ENCODE results near the gene MACROD1. TPM values are rescaled to one million over a fixed set of nuclear protein-coding genes. Genes with fewer than 3 reads are reported as not detected.

MACROD1 gene
- total and polyA plus RNA-seq, 2 donors (not counting 1 experiment from before 2014, with no cell fraction given): 2.7 to 8.6 TPM

DNA sequence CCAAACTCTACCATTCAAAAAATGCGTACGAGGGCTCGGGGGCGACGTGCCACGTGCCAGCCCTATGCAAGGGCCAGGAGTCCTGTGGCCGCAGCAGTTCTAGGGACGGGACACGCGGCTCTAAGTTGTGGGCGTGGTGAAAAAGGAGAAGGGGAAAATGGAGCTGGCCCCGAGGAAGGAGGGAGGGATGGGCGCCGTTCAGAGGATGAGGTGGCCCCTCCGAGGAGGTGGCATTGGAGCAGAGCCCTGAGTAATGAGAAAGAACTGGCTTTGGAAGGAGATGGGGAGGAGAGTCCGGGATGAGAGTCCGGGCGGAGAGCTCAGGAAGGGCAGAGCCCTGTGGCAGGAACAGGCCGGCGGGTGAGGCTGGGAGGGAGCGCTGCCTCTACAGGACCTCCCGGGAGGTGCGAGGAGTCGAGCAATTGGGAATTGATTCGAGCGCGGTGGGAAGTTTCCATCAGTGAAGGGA lies 158.7 kb downstream of the MACROD1 start:
- Histone ChIP-seq H3K36me3 (replicated peaks in 1 of 2; ENCODE audit: control extremely low read depth in 1 of 2, control insufficient read depth in 1 of 2, extremely low read depth in 1 of 2, insufficient read depth in 2 of 2, low read length in 1 of 2) (no peaks in the 10 kb centered on the region), H3K4me1 (ENCODE audit: control insufficient read depth in 2 of 2, insufficient read depth in 2 of 2, low read length in 2 of 2) (peaks cover 15 to 16% of the 10 kb centered on the region in 2 donors), H3K27me3 (replicated peaks in 1 of 4; ENCODE audit: control extremely low read depth in 1 of 4, control insufficient read depth in 3 of 4, insufficient read depth in 4 of 4, low read length in 3 of 4) (peaks cover 0 to 40% (median 15%) of the 10 kb centered on the region in 4 experiments), H4K20me1 (ENCODE audit: control insufficient read depth, insufficient read depth, low read length, poor library complexity, severe bottlenecking) (no peaks in the 10 kb centered on the region), H3K79me2 (ENCODE audit: control insufficient read depth, insufficient read depth, low read length) (no peaks in the 10 kb centered on the region), H3K9ac (ENCODE audit: low read length) (peak overlapping the region; percentile 69), H3K4me2 (replicated peaks; ENCODE audit: low read depth, low read length, poor library complexity, severe bottlenecking) (peak overlapping the region; percentile 85), H3K4me3 (ENCODE audit: control extremely low read depth in 1 of 5, extremely low read depth in 1 of 5, insufficient read depth in 1 of 5, low read depth in 2 of 5, low read length in 4 of 5) (peak overlapping the region in 2 of 5 experiments; percentile 54 to 62), H2AFZ (ENCODE audit: insufficient read depth, low read depth, low read length, poor library complexity, severe bottlenecking) (peak overlapping the region; percentile 66), H3K27ac (ENCODE audit: low read length in 2 of 2) (no peak overlapping the region), H3K9me3 (ENCODE audit: control extremely low read depth in 1 of 3, control insufficient read depth in 2 of 3, insufficient read depth in 1 of 3, low read length in 2 of 3) (peaks cover 0 to 35% (median 0%) of the 10 kb centered on the region in 3 donors)
- H3K27me3 Mint-ChIP-seq: peaks cover 26% of the 10 kb centered on the region
- TF ChIP-seq, protein P1, sequence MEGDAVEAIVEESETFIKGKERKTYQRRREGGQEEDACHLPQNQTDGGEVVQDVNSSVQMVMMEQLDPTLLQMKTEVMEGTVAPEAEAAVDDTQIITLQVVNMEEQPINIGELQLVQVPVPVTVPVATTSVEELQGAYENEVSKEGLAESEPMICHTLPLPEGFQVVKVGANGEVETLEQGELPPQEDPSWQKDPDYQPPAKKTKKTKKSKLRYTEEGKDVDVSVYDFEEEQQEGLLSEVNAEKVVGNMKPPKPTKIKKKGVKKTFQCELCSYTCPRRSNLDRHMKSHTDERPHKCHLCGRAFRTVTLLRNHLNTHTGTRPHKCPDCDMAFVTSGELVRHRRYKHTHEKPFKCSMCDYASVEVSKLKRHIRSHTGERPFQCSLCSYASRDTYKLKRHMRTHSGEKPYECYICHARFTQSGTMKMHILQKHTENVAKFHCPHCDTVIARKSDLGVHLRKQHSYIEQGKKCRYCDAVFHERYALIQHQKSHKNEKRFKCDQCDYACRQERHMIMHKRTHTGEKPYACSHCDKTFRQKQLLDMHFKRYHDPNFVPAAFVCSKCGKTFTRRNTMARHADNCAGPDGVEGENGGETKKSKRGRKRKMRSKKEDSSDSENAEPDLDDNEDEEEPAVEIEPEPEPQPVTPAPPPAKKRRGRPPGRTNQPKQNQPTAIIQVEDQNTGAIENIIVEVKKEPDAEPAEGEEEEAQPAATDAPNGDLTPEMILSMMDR (IDR thresholded peaks at IDR 0.05): no peak
- TF ChIP-seq EZH2 (IDR thresholded peaks at IDR 0.05; ENCODE audit: borderline replicate concordance, insufficient read depth, low read depth, low read length, poor library complexity, severe bottlenecking): no peak
- H3K4me3 Mint-ChIP-seq: peak overlapping the region; percentile 49
- H3K9me3 Mint-ChIP-seq (ENCODE audit: insufficient read depth): no peaks in the 10 kb centered on the region
- no peak overlapping the region for H3K27ac Mint-ChIP-seq
- DNase-seq: no peak
- H3K4me1 Mint-ChIP-seq: peaks cover 11% of the 10 kb centered on the region
- POLR2A ChIA-PET: no interaction called here
- CTCF ChIA-PET: interaction anchor here (1.1 kb wide), 1 partner anchor 140 kb away, joined by 4 read pairs; no protein-coding TSS in a partner anchor
- no peak for ATAC-seq (ENCODE audit: low read depth)
- 4% methylated on average over 23 of the region's 27 CpGs for WGBS (ENCODE audit: insufficient coverage)
- intact Hi-C loops (cut with micrococcal nuclease): no loop called here

- no peak for ATAC-seq (ENCODE audit: low read depth)
- Histone ChIP-seq H2AFZ (ENCODE audit: insufficient read depth, low read depth, low read length, poor library complexity, severe bottlenecking) (no peak overlapping the region), H3K27me3 (replicated peaks in 1 of 4; ENCODE audit: control extremely low read depth in 1 of 4, control insufficient read depth in 3 of 4, insufficient read depth in 4 of 4, low read length in 3 of 4) (peaks cover 0 to 40% (median 15%) of the 10 kb centered on the region in 4 experiments), H3K4me3 (ENCODE audit: control extremely low read depth in 1 of 5, extremely low read depth in 1 of 5, insufficient read depth in 1 of 5, low read depth in 2 of 5, low read length in 4 of 5) (no peak overlapping the region), H3K9ac (ENCODE audit: low read length) (no peak overlapping the region), H3K36me3 (replicated peaks in 1 of 2; ENCODE audit: control extremely low read depth in 1 of 2, control insufficient read depth in 1 of 2, extremely low read depth in 1 of 2, insufficient read depth in 2 of 2, low read length in 1 of 2) (no peaks in the 10 kb centered on the region), H3K9me3 (ENCODE audit: control extremely low read depth in 1 of 3, control insufficient read depth in 2 of 3, insufficient read depth in 1 of 3, low read length in 2 of 3) (peaks cover 0 to 30% (median 0%) of the 10 kb centered on the region in 3 donors), H3K79me2 (ENCODE audit: control insufficient read depth, insufficient read depth, low read length) (no peaks in the 10 kb centered on the region), H4K20me1 (ENCODE audit: control insufficient read depth, insufficient read depth, low read length, poor library complexity, severe bottlenecking) (no peaks in the 10 kb centered on the region), H3K27ac (ENCODE audit: low read length in 2 of 2) (no peak overlapping the region), H3K4me1 (ENCODE audit: control insufficient read depth in 2 of 2, insufficient read depth in 2 of 2, low read length in 2 of 2) (peaks cover 15 to 16% of the 10 kb centered on the region in 2 donors), H3K4me2 (replicated peaks; ENCODE audit: low read depth, low read length, poor library complexity, severe bottlenecking) (no peak overlapping the region)
- no peak for TF ChIP-seq EZH2 (IDR thresholded peaks at IDR 0.05; ENCODE audit: borderline replicate concordance, insufficient read depth, low read depth, low read length, poor library complexity, severe bottlenecking)
- WGBS (ENCODE audit: insufficient coverage): 67% methylated on average over 7 of the region's 12 CpGs
- intact Hi-C loops (cut with micrococcal nuclease): no loop called here
- Mint-ChIP-seq H3K27me3 (peaks cover 30% of the 10 kb centered on the region), H3K27ac (no peak overlapping the region), H3K4me3 (no peak overlapping the region), H3K9me3 (ENCODE audit: insufficient read depth) (no peaks in the 10 kb centered on the region), H3K4me1 (peaks cover 11% of the 10 kb centered on the region)
- CTCF ChIA-PET: interaction anchor here (1.1 kb wide), 1 partner anchor 141 kb away, joined by 4 read pairs; no protein-coding TSS in a partner anchor
- POLR2A ChIA-PET: no interaction called here
- no peak for DNase-seq
Measured at GRCh38 chr11:64006398-64006797, 159.5 kb downstream of the MACROD1 start.

All from B cell (primary cell).